HepG2 (cell line): Measurements from ENCODE around the gene TPR.

Experiments
- CC2D1A ChIP-seq: sonication (generic); formaldehyde crosslinking; IDR thresholded peaks from 2 replicates; pipeline ENCODE4 v1.8.1; 2023; ENCODE audit warnings: mild to moderate bottlenecking, missing genetic modification reagents
- FOXJ3 ChIP-seq: sonication (generic); formaldehyde crosslinking; IDR thresholded peaks from 2 replicates; pipeline ENCODE4 v1.4.0; 2020; ENCODE audit warnings: missing genetic modification reagents, mild to moderate bottlenecking, borderline replicate concordance
- FOXM1 ChIP-seq: sonication (generic); formaldehyde crosslinking; IDR thresholded peaks from 2 replicates; pipeline ENCODE4 v1.5.0; 2020; ENCODE audit warnings: missing genetic modification reagents
- KAT2B ChIP-seq: fragments of 150-350 bp; IDR thresholded peaks from 2 replicates; pipeline ENCODE4 v1.6.1; 2014; ENCODE audit warnings: low read depth, low read length, borderline replicate concordance
- KDM6A ChIP-seq: IDR thresholded peaks from 2 replicates; pipeline ENCODE4 v1.6.1; 2016; ENCODE audit warnings: low read depth
- MXI1 ChIP-seq: IDR thresholded peaks from 3 replicates; pipeline ENCODE4 v1.6.1; 2012; ENCODE audit warnings: low read depth, low read length, inconsistent platforms, borderline replicate concordance
- POLR2AphosphoS5 ChIP-seq: IDR thresholded peaks from 2 replicates; pipeline ENCODE4 v1.6.1; 2012; ENCODE audit warnings: low read depth, low read length
- TEAD2 ChIP-seq: sonication (generic); formaldehyde crosslinking; IDR thresholded peaks from 2 replicates; pipeline ENCODE4 v1.9.0; 2021; ENCODE audit warnings: missing genetic modification reagents
- ZNF253 ChIP-seq: sonication (generic); formaldehyde crosslinking; IDR thresholded peaks from 2 replicates; pipeline ENCODE4 v1.8.0; 2022; ENCODE audit warnings: mild to moderate bottlenecking, missing genetic modification reagents, borderline replicate concordance
- TF ChIP-seq, protein P1 (sequence below): sonication (generic); formaldehyde crosslinking; IDR thresholded peaks from 2 replicates; pipeline ENCODE4 v1.5.0; 2020; ENCODE audit warnings: mild to moderate bottlenecking, missing genetic modification reagents, moderate library complexity
- TF ChIP-seq, protein P2 (sequence below): sonication (generic); formaldehyde crosslinking; IDR thresholded peaks from 2 replicates; pipeline ENCODE4 v1.5.1; 2020; ENCODE audit warnings: mild to moderate bottlenecking, missing genetic modification reagents, borderline replicate concordance
- TF ChIP-seq, protein P3 (sequence below): sonication (generic); formaldehyde crosslinking; IDR thresholded peaks from 2 replicates; pipeline ENCODE4 v1.4.0; 2020; ENCODE audit warnings: missing genetic modification reagents, borderline replicate concordance

DNA sequence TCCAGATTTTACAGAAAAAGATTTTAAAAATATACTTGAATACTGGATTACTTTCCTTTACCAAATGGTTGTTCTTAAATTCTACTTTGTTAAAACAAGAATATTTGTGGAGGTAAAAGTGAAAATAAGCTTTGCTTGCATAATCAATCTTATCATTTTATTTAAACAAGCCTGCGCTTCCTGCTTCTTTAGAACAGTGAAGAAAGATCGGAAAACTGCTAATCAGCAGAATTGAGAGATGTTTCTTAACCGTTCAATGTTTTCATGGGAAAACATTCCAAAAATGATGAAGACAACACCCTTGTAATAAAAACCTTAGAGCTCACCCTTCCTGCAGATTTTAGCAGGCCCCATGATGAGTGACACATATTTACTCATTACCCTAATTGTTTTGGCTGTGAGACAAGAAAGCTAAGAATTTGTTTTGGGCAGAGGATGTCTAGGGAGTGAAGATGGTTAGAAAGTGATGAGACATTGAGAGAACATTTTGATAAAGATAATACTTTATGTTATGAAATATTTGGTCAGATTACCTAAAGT lies 72.6 kb downstream of the TPR start:
- TF ChIP-seq KDM6A (no peak), MXI1 (no peak), POLR2AphosphoS5 (no peak), KAT2B (no peak), CC2D1A (CRISPR knock-in tag) (no peak), ZNF253 (CRISPR knock-in tag) (no peak), FOXM1 (no peak), FOXJ3 (CRISPR knock-in tag) (no peak), TEAD2 (CRISPR knock-in tag) (no peak)
- TF ChIP-seq, protein P1, sequence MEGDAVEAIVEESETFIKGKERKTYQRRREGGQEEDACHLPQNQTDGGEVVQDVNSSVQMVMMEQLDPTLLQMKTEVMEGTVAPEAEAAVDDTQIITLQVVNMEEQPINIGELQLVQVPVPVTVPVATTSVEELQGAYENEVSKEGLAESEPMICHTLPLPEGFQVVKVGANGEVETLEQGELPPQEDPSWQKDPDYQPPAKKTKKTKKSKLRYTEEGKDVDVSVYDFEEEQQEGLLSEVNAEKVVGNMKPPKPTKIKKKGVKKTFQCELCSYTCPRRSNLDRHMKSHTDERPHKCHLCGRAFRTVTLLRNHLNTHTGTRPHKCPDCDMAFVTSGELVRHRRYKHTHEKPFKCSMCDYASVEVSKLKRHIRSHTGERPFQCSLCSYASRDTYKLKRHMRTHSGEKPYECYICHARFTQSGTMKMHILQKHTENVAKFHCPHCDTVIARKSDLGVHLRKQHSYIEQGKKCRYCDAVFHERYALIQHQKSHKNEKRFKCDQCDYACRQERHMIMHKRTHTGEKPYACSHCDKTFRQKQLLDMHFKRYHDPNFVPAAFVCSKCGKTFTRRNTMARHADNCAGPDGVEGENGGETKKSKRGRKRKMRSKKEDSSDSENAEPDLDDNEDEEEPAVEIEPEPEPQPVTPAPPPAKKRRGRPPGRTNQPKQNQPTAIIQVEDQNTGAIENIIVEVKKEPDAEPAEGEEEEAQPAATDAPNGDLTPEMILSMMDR, result no peak
- TF ChIP-seq, protein P2, sequence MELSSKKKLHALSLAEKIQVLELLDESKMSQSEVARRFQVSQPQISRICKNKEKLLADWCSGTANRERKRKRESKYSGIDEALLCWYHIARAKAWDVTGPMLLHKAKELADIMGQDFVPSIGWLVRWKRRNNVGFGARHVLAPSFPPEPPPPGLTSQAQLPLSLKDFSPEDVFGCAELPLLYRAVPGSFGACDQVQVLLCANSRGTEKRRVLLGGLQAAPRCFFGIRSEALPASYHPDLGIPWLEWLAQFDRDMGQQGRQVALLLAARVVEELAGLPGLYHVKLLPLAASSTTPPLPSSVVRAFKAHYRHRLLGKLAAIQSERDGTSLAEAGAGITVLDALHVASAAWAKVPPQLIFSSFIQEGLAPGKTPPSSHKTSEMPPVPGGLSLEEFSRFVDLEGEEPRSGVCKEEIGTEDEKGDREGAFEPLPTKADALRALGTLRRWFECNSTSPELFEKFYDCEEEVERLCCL, result no peak
- TF ChIP-seq, protein P3, sequence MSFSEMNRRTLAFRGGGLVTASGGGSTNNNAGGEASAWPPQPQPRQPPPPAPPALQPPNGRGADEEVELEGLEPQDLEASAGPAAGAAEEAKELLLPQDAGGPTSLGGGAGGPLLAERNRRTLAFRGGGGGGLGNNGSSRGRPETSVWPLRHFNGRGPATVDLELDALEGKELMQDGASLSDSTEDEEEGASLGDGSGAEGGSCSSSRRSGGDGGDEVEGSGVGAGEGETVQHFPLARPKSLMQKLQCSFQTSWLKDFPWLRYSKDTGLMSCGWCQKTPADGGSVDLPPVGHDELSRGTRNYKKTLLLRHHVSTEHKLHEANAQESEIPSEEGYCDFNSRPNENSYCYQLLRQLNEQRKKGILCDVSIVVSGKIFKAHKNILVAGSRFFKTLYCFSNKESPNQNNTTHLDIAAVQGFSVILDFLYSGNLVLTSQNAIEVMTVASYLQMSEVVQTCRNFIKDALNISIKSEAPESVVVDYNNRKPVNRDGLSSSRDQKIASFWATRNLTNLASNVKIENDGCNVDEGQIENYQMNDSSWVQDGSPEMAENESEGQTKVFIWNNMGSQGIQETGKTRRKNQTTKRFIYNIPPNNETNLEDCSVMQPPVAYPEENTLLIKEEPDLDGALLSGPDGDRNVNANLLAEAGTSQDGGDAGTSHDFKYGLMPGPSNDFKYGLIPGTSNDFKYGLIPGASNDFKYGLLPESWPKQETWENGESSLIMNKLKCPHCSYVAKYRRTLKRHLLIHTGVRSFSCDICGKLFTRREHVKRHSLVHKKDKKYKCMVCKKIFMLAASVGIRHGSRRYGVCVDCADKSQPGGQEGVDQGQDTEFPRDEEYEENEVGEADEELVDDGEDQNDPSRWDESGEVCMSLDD, result no peak
